ENCODE results near the gene WDR45. TPM values are rescaled to one million over a fixed set of nuclear protein-coding genes. Genes with fewer than 3 reads are reported as not detected.

Gene WDR45
- total RNA-seq, 4 donors from 2014 or later, result 84.4 to 102 (median 87.8) TPM

DNA sequence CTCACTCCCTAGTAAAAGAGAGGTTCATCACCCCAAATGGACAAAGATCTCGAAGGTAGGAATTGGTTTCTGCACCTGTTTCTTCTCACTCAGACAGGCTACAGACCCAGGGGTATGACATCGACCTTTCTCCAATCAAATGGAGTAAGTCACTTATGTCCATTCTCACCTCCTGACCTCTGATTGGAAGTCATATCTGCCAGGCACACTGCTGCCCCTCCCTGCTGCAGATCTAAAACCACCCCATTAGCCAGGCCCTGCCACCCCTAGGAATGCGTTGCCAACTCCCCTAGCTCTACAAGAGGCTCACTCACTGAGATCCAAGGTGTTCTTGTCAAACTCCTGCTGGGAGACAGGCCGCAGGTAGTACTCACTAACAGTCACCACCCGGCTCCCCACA is 37.0 kb upstream of the WDR45 start:
- intact Hi-C loops (cut with DNase I; ENCODE audit: low total_unique reads), result no loop called here
- TF ChIP-seq, protein P1, sequence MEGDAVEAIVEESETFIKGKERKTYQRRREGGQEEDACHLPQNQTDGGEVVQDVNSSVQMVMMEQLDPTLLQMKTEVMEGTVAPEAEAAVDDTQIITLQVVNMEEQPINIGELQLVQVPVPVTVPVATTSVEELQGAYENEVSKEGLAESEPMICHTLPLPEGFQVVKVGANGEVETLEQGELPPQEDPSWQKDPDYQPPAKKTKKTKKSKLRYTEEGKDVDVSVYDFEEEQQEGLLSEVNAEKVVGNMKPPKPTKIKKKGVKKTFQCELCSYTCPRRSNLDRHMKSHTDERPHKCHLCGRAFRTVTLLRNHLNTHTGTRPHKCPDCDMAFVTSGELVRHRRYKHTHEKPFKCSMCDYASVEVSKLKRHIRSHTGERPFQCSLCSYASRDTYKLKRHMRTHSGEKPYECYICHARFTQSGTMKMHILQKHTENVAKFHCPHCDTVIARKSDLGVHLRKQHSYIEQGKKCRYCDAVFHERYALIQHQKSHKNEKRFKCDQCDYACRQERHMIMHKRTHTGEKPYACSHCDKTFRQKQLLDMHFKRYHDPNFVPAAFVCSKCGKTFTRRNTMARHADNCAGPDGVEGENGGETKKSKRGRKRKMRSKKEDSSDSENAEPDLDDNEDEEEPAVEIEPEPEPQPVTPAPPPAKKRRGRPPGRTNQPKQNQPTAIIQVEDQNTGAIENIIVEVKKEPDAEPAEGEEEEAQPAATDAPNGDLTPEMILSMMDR (IDR thresholded peaks at IDR 0.05), result no peak
- no peak for TF ChIP-seq POLR2A (IDR thresholded peaks at IDR 0.05)
- H3K4me3 ChIP-seq (ENCODE audit: low read depth, poor library complexity, severe bottlenecking), result no peak overlapping the region
- no peak for DNase-seq (ENCODE audit: low spot score in 2 of 2)
- WGBS, 2 donors, result 78 to 95% methylated on average over 4 to 5 of the region's 5 CpGs

DNA sequence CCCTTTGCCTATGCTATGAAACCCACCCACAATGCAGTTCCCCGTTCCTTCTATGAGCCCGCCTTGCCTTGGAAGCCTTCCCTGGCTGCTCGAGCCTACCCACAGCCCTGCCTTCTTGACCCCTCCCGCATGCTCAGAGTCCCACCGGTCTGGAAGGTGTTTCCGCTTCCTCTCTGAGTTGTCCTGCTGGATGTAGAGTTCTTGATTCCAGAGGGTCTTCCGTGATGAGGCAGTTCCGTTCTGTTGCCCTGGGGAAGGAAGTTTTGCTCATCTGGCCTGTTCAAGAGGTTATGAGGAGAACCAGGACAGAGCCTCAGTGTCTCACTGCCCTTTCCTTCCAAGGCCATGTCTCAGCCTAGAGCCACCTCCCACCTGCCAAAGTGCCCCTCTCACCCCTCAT is 36.4 kb upstream of the WDR45 start:
- WGBS, 2 donors, result 83 to 92% methylated on average over 7 to 8 of the region's 8 CpGs
- no peak for DNase-seq (ENCODE audit: low spot score in 2 of 2)
- no peak for TF ChIP-seq POLR2A (IDR thresholded peaks at IDR 0.05)
- TF ChIP-seq, protein P1 (IDR thresholded peaks at IDR 0.05), result no peak
- no peak overlapping the region for H3K4me3 ChIP-seq (ENCODE audit: low read depth, poor library complexity, severe bottlenecking)
- intact Hi-C loops (cut with DNase I; ENCODE audit: low total_unique reads), result no loop called here

GRCh38 chrX:49111791-49112190 is 32.1 kb upstream of the WDR45 start:
- no peak for DNase-seq (ENCODE audit: low spot score in 2 of 2)
- no peak overlapping the region for H3K4me3 ChIP-seq (ENCODE audit: low read depth, poor library complexity, severe bottlenecking)
- TF ChIP-seq POLR2A (IDR thresholded peaks at IDR 0.05), result no peak
- TF ChIP-seq, protein P1 (IDR thresholded peaks at IDR 0.05), result no peak
- intact Hi-C loops (cut with DNase I; ENCODE audit: low total_unique reads), result no loop called here
- 60 to 84% methylated on average over 1 to 3 of the region's 3 CpGs for WGBS, 2 donors

DNA sequence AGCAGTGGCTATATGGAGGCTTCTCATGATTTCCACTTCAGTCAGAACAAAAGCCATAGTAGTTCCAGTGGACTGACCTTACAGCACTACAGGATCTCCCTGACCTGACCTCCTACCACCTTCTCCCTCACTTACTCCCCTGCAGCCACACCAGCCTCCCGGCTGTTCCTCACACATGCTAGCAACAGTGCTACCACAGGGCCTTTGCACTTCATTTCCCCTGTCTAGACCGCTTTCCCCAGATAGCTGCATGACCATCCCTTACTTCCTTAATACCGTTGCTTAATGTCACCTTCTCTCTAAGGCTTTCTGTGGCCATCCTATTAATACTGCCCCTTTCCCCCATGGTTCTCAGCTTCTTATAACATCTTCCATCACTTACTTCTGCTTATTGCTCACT is 30.7 kb upstream of the WDR45 start:
- TF ChIP-seq, protein P1 (IDR thresholded peaks at IDR 0.05), result no peak
- TF ChIP-seq POLR2A (IDR thresholded peaks at IDR 0.05), result no peak
- no peak overlapping the region for H3K4me3 ChIP-seq (ENCODE audit: low read depth, poor library complexity, severe bottlenecking)
- no peak for DNase-seq (ENCODE audit: low spot score in 2 of 2)
- intact Hi-C loops (cut with DNase I; ENCODE audit: low total_unique reads), result no loop called here
- 90 to 96% methylated on average over 3 of the region's 3 CpGs for WGBS, 2 donors

DNA sequence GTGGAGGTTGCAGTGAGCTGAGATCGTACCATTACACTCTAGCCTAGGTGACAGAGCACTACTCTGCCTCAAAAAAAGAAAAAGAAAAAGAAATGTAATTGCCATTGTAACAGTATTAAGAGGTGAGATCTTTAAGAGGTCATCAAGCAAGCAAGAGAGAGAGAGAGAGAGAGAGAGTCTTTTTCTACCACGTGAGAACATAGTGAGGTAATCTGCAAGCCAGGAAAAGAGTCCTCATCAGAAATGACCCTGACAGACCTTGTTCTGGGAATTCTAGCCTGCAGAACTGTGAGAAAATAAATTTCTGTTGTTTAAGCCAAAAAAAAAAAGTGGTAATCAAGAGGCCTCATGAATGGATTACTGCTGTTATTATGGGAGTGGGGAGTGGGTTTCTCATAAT is 29.0 kb upstream of the WDR45 start:
- no peak overlapping the region for H3K4me3 ChIP-seq (ENCODE audit: low read depth, poor library complexity, severe bottlenecking)
- TF ChIP-seq, protein P1 (IDR thresholded peaks at IDR 0.05), result no peak
- TF ChIP-seq POLR2A (IDR thresholded peaks at IDR 0.05), result no peak
- WGBS, 2 donors, result 64 to 67% methylated on average over 2 of the region's 2 CpGs
- DNase-seq (ENCODE audit: low spot score in 2 of 2), result no peak
- intact Hi-C loops (cut with DNase I; ENCODE audit: low total_unique reads), result no loop called here

GRCh38 chrX:49106930-49107329 is 27.2 kb upstream of the WDR45 start:
- DNase-seq (ENCODE audit: low spot score in 2 of 2), result no peak
- intact Hi-C loops (cut with DNase I; ENCODE audit: low total_unique reads), result no loop called here
- 37 to 39% methylated on average over 7 of the region's 7 CpGs for WGBS, 2 donors
- H3K4me3 ChIP-seq (ENCODE audit: low read depth, poor library complexity, severe bottlenecking), result no peak overlapping the region
- TF ChIP-seq, protein P1 (IDR thresholded peaks at IDR 0.05), result no peak
- no peak for TF ChIP-seq POLR2A (IDR thresholded peaks at IDR 0.05)

All from lower leg skin (tissue), 4 donors.